Measurements from ENCODE around the gene NOTUM.

DNA sequence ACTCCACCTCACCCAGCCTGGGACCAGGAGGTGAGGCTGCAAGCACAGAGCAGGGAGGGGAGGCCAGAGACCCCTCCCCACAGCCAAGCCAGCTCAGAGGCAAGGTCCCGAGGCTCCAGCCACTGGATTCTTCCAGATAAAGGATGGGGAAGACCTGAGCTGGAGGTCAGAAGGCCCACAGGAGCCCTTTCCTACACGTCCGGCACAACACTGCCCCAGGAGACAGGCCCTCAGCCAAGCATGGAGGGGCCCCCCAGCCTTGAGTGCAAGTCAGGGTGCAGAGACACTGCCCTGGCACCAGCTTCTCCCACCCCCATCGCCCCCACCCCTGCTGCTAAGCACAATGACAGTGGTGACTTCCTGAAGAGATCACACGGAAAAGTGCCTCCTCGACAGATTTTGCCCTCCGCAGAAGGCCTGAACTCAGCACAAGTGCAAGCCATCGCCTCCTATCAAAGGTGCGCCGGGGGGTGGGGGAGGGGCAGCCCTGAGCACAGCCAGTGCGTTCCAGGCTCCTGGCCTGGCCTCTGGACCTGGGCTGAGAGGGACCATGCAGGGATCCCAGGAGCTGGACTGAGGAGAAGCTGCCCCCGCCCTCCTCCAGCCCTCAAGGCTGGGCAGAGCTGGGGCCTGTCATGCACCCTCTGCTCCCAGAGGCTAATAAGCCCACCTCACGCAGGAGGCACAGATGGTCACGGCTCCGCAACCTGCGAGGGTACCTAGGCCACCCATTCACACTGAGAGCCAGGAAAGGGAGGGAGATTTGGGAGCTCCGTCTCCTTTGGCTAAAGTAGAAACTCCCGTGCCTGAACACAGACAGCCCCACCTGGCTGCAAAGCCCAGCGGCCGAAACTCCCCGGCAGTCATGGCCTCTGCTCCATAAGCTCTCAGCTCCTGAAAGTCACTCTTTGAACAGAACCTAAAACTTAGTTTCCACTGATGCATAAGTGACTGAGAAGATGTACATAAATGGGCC, 36.1 kb downstream of the NOTUM start:
- TF ChIP-seq CTCF (conservative IDR thresholded peaks at IDR 0.05; ENCODE audit: low read length), result no peak
- TF ChIP-seq EZH2phosphoT487 (IDR thresholded peaks at IDR 0.05; ENCODE audit: borderline replicate concordance), result no peak
